ENCODE results near the gene INTU.
"Not testable (repeated sequence)": the region's sequence is repeated elsewhere in the genome, so short reads cannot be mapped to it uniquely, and the experiment has no call there.

Gene INTU

GRCh38 chr4:127632420-127633403 is at the start of gene INTU:
Gene INTU, plus strand, starts transcription at chr4:127632957. Its CDS starts 78 bp downstream, at chr4:127633035.
- H3K36me3 ChIP-seq (ENCODE audit: insufficient read depth, low read length): no peaks in the 10 kb centered on the region
- H3K27ac ChIP-seq (ENCODE audit: low read depth, low read length): peak within 1 kb of the TSS; percentile 70
- peak within 1 kb of the TSS; percentile 64 for H3K9ac ChIP-seq (ENCODE audit: low read length)
- peaks cover 15% of the 10 kb centered on the region for H3K4me1 ChIP-seq (ENCODE audit: insufficient read depth, low read length)
- no peaks in the 10 kb centered on the region for H3K9me3 ChIP-seq (ENCODE audit: low read length)
- peak within 1 kb of the TSS; percentile 51 to 89 for H3K4me3 ChIP-seq (ENCODE audit: low read depth in 1 of 2, low read length in 2 of 2)
- H3K27me3 ChIP-seq (ENCODE audit: control insufficient read depth in 1 of 2, insufficient read depth in 2 of 2, low read length in 2 of 2): no peaks in the 10 kb centered on the region

GRCh38 chr4:127586496-127586895 is 46.3 kb upstream of the INTU start:
- H3K4me3 ChIP-seq (ENCODE audit: low read depth in 1 of 2, low read length in 2 of 2); H3K36me3 ChIP-seq (ENCODE audit: insufficient read depth, low read length); H3K9ac ChIP-seq (ENCODE audit: low read length); H3K9me3 ChIP-seq (ENCODE audit: low read length); H3K27ac ChIP-seq (ENCODE audit: low read depth, low read length); H3K27me3 ChIP-seq (ENCODE audit: control insufficient read depth in 1 of 2, insufficient read depth in 2 of 2, low read length in 2 of 2); H3K4me1 ChIP-seq (ENCODE audit: insufficient read depth, low read length): not testable (repeated sequence)

GRCh38 chr4:127586922-127587571 is 45.7 kb upstream of the INTU start:
- Histone ChIP-seq H3K4me3 (ENCODE audit: low read depth in 1 of 2, low read length in 2 of 2) (no peak overlapping the region), H3K27ac (ENCODE audit: low read depth, low read length) (no peak overlapping the region), H3K36me3 (ENCODE audit: insufficient read depth, low read length) (no peaks in the 10 kb centered on the region), H3K9ac (ENCODE audit: low read length) (no peak overlapping the region), H3K9me3 (ENCODE audit: low read length) (no peaks in the 10 kb centered on the region), H3K4me1 (ENCODE audit: insufficient read depth, low read length) (no peaks in the 10 kb centered on the region), H3K27me3 (ENCODE audit: control insufficient read depth in 1 of 2, insufficient read depth in 2 of 2, low read length in 2 of 2) (no peaks in the 10 kb centered on the region)

- not testable (repeated sequence) for H3K27ac ChIP-seq (ENCODE audit: low read depth, low read length); H3K4me1 ChIP-seq (ENCODE audit: insufficient read depth, low read length); H3K9ac ChIP-seq (ENCODE audit: low read length); H3K4me3 ChIP-seq (ENCODE audit: low read depth in 1 of 2, low read length in 2 of 2); H3K27me3 ChIP-seq (ENCODE audit: control insufficient read depth in 1 of 2, insufficient read depth in 2 of 2, low read length in 2 of 2); H3K9me3 ChIP-seq (ENCODE audit: low read length); H3K36me3 ChIP-seq (ENCODE audit: insufficient read depth, low read length)
Observed at GRCh38 chr4:127589153-127589552, 43.6 kb upstream of the INTU start.

- no peaks in the 10 kb centered on the region for H3K36me3 ChIP-seq (ENCODE audit: insufficient read depth, low read length)
- no peaks in the 10 kb centered on the region for H3K9me3 ChIP-seq (ENCODE audit: low read length)
- no peak overlapping the region for H3K9ac ChIP-seq (ENCODE audit: low read length)
- no peaks in the 10 kb centered on the region for H3K4me1 ChIP-seq (ENCODE audit: insufficient read depth, low read length)
- H3K27me3 ChIP-seq (ENCODE audit: control insufficient read depth in 1 of 2, insufficient read depth in 2 of 2, low read length in 2 of 2): no peaks in the 10 kb centered on the region
- no peak overlapping the region for H3K27ac ChIP-seq (ENCODE audit: low read depth, low read length)
- no peak overlapping the region for H3K4me3 ChIP-seq (ENCODE audit: low read depth in 1 of 2, low read length in 2 of 2)
Observed at GRCh38 chr4:127598656-127599055, 34.1 kb upstream of the INTU start.

GRCh38 chr4:127601029-127601428 is 31.7 kb upstream of the INTU start:
- Histone ChIP-seq H3K4me3 (ENCODE audit: low read depth in 1 of 2, low read length in 2 of 2) (no peak overlapping the region), H3K4me1 (ENCODE audit: insufficient read depth, low read length) (no peaks in the 10 kb centered on the region), H3K27me3 (ENCODE audit: control insufficient read depth in 1 of 2, insufficient read depth in 2 of 2, low read length in 2 of 2) (no peaks in the 10 kb centered on the region), H3K9ac (ENCODE audit: low read length) (no peak overlapping the region), H3K9me3 (ENCODE audit: low read length) (no peaks in the 10 kb centered on the region), H3K36me3 (ENCODE audit: insufficient read depth, low read length) (no peaks in the 10 kb centered on the region), H3K27ac (ENCODE audit: low read depth, low read length) (no peak overlapping the region)

GRCh38 chr4:127604949-127605709 is 27.6 kb upstream of the INTU start:
- Histone ChIP-seq H3K27me3 (ENCODE audit: control insufficient read depth in 1 of 2, insufficient read depth in 2 of 2, low read length in 2 of 2) (no peaks in the 10 kb centered on the region), H3K27ac (ENCODE audit: low read depth, low read length) (no peak overlapping the region), H3K36me3 (ENCODE audit: insufficient read depth, low read length) (no peaks in the 10 kb centered on the region), H3K4me3 (ENCODE audit: low read depth in 1 of 2, low read length in 2 of 2) (no peak overlapping the region), H3K4me1 (ENCODE audit: insufficient read depth, low read length) (no peaks in the 10 kb centered on the region), H3K9me3 (ENCODE audit: low read length) (no peaks in the 10 kb centered on the region), H3K9ac (ENCODE audit: low read length) (no peak overlapping the region)

- Histone ChIP-seq H3K27me3 (ENCODE audit: control insufficient read depth in 1 of 2, insufficient read depth in 2 of 2, low read length in 2 of 2) (no peaks in the 10 kb centered on the region), H3K4me3 (ENCODE audit: low read depth in 1 of 2, low read length in 2 of 2) (no peak overlapping the region), H3K4me1 (ENCODE audit: insufficient read depth, low read length) (no peaks in the 10 kb centered on the region), H3K9ac (ENCODE audit: low read length) (no peak overlapping the region), H3K36me3 (ENCODE audit: insufficient read depth, low read length) (no peaks in the 10 kb centered on the region), H3K9me3 (ENCODE audit: low read length) (no peaks in the 10 kb centered on the region), H3K27ac (ENCODE audit: low read depth, low read length) (no peak overlapping the region)
Observed at GRCh38 chr4:127606823-127607222, 25.9 kb upstream of the INTU start.

GRCh38 chr4:127609484-127609883 is 23.3 kb upstream of the INTU start:
- no peaks in the 10 kb centered on the region for H3K9me3 ChIP-seq (ENCODE audit: low read length)
- no peaks in the 10 kb centered on the region for H3K36me3 ChIP-seq (ENCODE audit: insufficient read depth, low read length)
- no peak overlapping the region for H3K9ac ChIP-seq (ENCODE audit: low read length)
- H3K4me3 ChIP-seq (ENCODE audit: low read depth in 1 of 2, low read length in 2 of 2): no peak overlapping the region
- H3K27ac ChIP-seq (ENCODE audit: low read depth, low read length): no peak overlapping the region
- H3K27me3 ChIP-seq (ENCODE audit: control insufficient read depth in 1 of 2, insufficient read depth in 2 of 2, low read length in 2 of 2): no peaks in the 10 kb centered on the region
- H3K4me1 ChIP-seq (ENCODE audit: insufficient read depth, low read length): no peaks in the 10 kb centered on the region

- no peak overlapping the region for H3K27ac ChIP-seq (ENCODE audit: low read depth, low read length)
- no peak overlapping the region for H3K9ac ChIP-seq (ENCODE audit: low read length)
- H3K36me3 ChIP-seq (ENCODE audit: insufficient read depth, low read length): no peaks in the 10 kb centered on the region
- no peaks in the 10 kb centered on the region for H3K9me3 ChIP-seq (ENCODE audit: low read length)
- no peaks in the 10 kb centered on the region for H3K27me3 ChIP-seq (ENCODE audit: control insufficient read depth in 1 of 2, insufficient read depth in 2 of 2, low read length in 2 of 2)
- H3K4me3 ChIP-seq (ENCODE audit: low read depth in 1 of 2, low read length in 2 of 2): no peak overlapping the region
- H3K4me1 ChIP-seq (ENCODE audit: insufficient read depth, low read length): no peaks in the 10 kb centered on the region
Observed at GRCh38 chr4:127610488-127610887, 22.3 kb upstream of the INTU start.

- Histone ChIP-seq H3K9me3 (ENCODE audit: low read length) (no peaks in the 10 kb centered on the region), H3K4me3 (ENCODE audit: low read depth in 1 of 2, low read length in 2 of 2) (no peak overlapping the region), H3K9ac (ENCODE audit: low read length) (no peak overlapping the region), H3K27me3 (ENCODE audit: control insufficient read depth in 1 of 2, insufficient read depth in 2 of 2, low read length in 2 of 2) (no peaks in the 10 kb centered on the region), H3K36me3 (ENCODE audit: insufficient read depth, low read length) (no peaks in the 10 kb centered on the region), H3K27ac (ENCODE audit: low read depth, low read length) (no peak overlapping the region), H3K4me1 (ENCODE audit: insufficient read depth, low read length) (no peaks in the 10 kb centered on the region)
Observed at GRCh38 chr4:127616898-127617297, 15.9 kb upstream of the INTU start.

Measured in muscle layer of colon (tissue), 2 donors.